ENCODE data around the gene SVOP.
"Not testable (repeated sequence)": the region's sequence is repeated elsewhere in the genome, so short reads cannot be mapped to it uniquely, and the experiment has no call there.

DNA sequence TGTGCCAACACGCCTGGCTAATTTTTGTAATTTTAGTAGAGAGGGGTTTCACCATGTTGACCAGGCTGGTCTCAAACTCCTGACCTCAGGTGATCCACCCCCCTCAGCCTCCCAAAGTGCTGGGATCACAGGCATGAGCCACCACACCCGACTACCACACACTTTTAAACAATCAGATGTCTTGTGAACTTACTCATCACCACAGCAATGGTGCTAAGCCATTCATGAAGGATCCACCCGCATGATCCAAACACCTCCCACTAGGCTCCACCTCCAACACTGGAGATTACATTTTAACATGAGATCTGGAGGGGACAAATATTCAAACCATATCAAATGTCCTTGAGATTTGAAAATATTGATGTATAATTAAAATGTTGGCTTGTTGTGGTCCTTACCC lies 7.8 kb upstream of the SVOP start:
- TF ChIP-seq, protein P1, sequence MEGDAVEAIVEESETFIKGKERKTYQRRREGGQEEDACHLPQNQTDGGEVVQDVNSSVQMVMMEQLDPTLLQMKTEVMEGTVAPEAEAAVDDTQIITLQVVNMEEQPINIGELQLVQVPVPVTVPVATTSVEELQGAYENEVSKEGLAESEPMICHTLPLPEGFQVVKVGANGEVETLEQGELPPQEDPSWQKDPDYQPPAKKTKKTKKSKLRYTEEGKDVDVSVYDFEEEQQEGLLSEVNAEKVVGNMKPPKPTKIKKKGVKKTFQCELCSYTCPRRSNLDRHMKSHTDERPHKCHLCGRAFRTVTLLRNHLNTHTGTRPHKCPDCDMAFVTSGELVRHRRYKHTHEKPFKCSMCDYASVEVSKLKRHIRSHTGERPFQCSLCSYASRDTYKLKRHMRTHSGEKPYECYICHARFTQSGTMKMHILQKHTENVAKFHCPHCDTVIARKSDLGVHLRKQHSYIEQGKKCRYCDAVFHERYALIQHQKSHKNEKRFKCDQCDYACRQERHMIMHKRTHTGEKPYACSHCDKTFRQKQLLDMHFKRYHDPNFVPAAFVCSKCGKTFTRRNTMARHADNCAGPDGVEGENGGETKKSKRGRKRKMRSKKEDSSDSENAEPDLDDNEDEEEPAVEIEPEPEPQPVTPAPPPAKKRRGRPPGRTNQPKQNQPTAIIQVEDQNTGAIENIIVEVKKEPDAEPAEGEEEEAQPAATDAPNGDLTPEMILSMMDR (IDR thresholded peaks at IDR 0.05; ENCODE audit: low read depth, low read length, poor library complexity, severe bottlenecking) = not testable (repeated sequence)
- not testable (repeated sequence) for TF ChIP-seq EZH2phosphoT487 (IDR thresholded peaks at IDR 0.05; ENCODE audit: borderline replicate concordance, low read length)

All from DOHH2 (cell line).